ENCODE data around the gene SPRED2.
A peak's percentile ranks its signal among the peaks of the same experiment; 100 is the strongest.

DNA sequence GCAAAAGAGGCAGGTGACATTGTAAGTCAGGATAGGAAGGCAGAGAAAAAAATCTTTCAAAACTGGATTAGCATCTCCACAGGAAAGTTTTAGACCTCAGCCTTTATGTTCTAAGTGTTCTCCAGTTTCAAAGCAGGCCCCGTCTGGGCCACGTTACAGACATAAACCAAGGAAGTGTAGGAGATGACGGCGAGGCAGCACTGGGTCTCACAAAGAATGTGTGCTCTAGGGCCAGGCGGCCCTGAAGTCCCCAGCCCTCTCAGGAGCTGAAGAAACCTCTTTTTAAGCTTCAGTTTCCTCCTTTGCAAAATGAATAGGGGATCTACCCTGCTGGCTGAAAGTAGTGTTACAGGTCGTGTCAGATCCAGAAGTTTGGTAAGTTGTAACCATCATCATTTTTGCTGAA is 81.7 kb downstream of the SPRED2 start:
- TF ChIP-seq, protein P1, sequence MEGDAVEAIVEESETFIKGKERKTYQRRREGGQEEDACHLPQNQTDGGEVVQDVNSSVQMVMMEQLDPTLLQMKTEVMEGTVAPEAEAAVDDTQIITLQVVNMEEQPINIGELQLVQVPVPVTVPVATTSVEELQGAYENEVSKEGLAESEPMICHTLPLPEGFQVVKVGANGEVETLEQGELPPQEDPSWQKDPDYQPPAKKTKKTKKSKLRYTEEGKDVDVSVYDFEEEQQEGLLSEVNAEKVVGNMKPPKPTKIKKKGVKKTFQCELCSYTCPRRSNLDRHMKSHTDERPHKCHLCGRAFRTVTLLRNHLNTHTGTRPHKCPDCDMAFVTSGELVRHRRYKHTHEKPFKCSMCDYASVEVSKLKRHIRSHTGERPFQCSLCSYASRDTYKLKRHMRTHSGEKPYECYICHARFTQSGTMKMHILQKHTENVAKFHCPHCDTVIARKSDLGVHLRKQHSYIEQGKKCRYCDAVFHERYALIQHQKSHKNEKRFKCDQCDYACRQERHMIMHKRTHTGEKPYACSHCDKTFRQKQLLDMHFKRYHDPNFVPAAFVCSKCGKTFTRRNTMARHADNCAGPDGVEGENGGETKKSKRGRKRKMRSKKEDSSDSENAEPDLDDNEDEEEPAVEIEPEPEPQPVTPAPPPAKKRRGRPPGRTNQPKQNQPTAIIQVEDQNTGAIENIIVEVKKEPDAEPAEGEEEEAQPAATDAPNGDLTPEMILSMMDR (IDR thresholded peaks at IDR 0.05; ENCODE audit: borderline replicate concordance, extremely low read depth, low read length, poor library complexity, severe bottlenecking): peak; percentile 50
- no peak for TF ChIP-seq EZH2 (IDR thresholded peaks at IDR 0.05; ENCODE audit: borderline replicate concordance, low read depth, low read length, severe bottlenecking)

Data from DND-41 (cell line).